ENCODE data around the gene IBA57.

Gene IBA57

GRCh38 chr1:228147151-228147693 lies 18.4 kb upstream of the IBA57 start:
- CTCF ChIA-PET = interaction anchor here (0.8 kb wide), 1 partner anchor 18 kb away, joined by 3 read pairs; no protein-coding TSS in a partner anchor
- TF ChIP-seq CTCF (IDR thresholded peaks at IDR 0.05; ENCODE audit: control extremely low read depth, extremely low read depth, low read depth, missing control alignments) = no peak
- DNase-seq (ENCODE audit: extremely low spot score) = peak; percentile 14
- POLR2A ChIA-PET = no interaction called here

- TF ChIP-seq CTCF (IDR thresholded peaks at IDR 0.05; ENCODE audit: control extremely low read depth, extremely low read depth, low read depth, missing control alignments) = no peak
- DNase-seq (ENCODE audit: extremely low spot score) = peak; percentile 10
- POLR2A ChIA-PET = no interaction called here
- CTCF ChIA-PET = interaction anchor here (1.9 kb wide), 1 partner anchor 17 kb away, joined by 8 read pairs; the partner anchor contains the start of gene IBA57
These were observed 17.8 kb upstream of the IBA57 start for GRCh38 chr1:228147768-228148167.

GRCh38 chr1:228148196-228148861 lies 17.3 kb upstream of the IBA57 start:
- CTCF ChIA-PET = interaction anchor here (1.0 to 1.9 kb wide), 2 partner anchors 17 to 18 kb away, joined by 3 to 8 read pairs; partner anchors contain the start of gene IBA57
- DNase-seq (ENCODE audit: extremely low spot score) = no peak
- TF ChIP-seq CTCF (IDR thresholded peaks at IDR 0.05; ENCODE audit: control extremely low read depth, extremely low read depth, low read depth, missing control alignments) = no peak
- POLR2A ChIA-PET = no interaction called here

GRCh38 chr1:228148935-228149405 lies 16.6 kb upstream of the IBA57 start:
- ChIA-PET POLR2A (no interaction called here), CTCF (interaction anchor here (1.0 to 1.9 kb wide), 3 partner anchors 13 to 19 kb away, joined by 3 to 8 read pairs (median 3); partner anchors contain the start of gene IBA57)
- no peak for DNase-seq (ENCODE audit: extremely low spot score)
- TF ChIP-seq CTCF (IDR thresholded peaks at IDR 0.05; ENCODE audit: control extremely low read depth, extremely low read depth, low read depth, missing control alignments) = no peak

GRCh38 chr1:228149406-228150119 lies 16.0 kb upstream of the IBA57 start, which contains the start of gene GJC2:
GJC2 (plus strand) TSS chr1:228149930; CDS start chr1:228157759, 7,829 bp downstream.
- ChIA-PET POLR2A (interaction anchor here (0.6 kb wide), 1 partner anchor 257 kb away, joined by 3 read pairs; the partner anchor contains the start of gene TRIM11), CTCF (interaction anchor here (1.0 to 1.9 kb wide), 3 partner anchors 12 to 16 kb away, joined by 3 to 8 read pairs (median 3); partner anchors contain the start of gene IBA57)
- TF ChIP-seq CTCF (IDR thresholded peaks at IDR 0.05; ENCODE audit: control extremely low read depth, extremely low read depth, low read depth, missing control alignments) = no peak
- no peak for DNase-seq (ENCODE audit: extremely low spot score)

GRCh38 chr1:228150120-228150460 lies 15.5 kb upstream of the IBA57 start:
- no peak for DNase-seq (ENCODE audit: extremely low spot score)
- no peak for TF ChIP-seq CTCF (IDR thresholded peaks at IDR 0.05; ENCODE audit: control extremely low read depth, extremely low read depth, low read depth, missing control alignments)
- ChIA-PET POLR2A (interaction anchor here (0.6 kb wide), 1 partner anchor 256 kb away, joined by 3 read pairs; the partner anchor contains the start of gene TRIM11), CTCF (interaction anchor here (0.9 to 1.5 kb wide), 3 partner anchors 11 to 17 kb away, joined by 3 to 5 read pairs (median 3); partner anchors contain the start of gene IBA57)
